Measurements from ENCODE around the gene GPN1.

DNA sequence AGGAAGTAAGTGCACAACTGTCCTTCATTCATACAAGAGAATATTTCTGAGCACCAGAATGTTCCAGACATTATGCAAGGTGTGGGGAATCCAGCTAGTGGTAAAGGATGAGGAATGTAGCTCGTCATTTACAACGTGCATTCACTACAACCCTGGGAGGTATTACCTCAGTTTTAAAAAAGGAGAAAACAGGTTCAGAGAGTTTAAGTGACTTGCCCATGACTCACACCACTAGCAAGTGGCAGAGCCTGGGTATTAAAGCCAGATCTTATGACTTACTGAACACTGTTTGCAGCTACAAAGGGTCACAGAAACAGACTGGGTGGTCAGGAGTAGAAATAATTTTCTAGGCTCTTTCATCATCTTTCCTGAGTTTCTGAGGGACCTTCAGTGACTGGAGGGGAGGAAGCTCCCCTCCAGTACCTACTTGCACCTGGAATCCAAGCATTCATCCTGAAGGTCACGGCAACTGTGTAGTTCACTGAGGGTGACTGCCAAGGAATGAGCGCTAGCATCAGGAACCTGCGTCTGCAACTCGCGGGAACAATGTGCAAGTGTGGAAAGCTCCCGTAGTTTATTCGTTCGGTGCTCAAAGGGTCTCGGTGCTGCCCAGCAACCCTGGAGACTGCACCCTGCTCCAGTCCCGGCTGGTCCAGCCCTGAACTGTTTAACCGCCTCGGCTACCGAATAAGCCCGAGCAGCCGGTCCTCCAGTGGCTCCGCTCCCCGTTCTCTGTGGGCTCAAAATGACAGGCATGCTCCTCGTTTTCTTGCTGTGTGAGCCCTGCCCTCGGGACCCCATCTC is 685 bp upstream of the GPN1 start:
- TF ChIP-seq CTCF (IDR thresholded peaks at IDR 0.05) (no peak), POLR2A (IDR thresholded peaks at IDR 0.05) (peak; percentile 5 to 71)
